Keratinocyte (primary cell): ENCODE measurements around the gene TBCC.

Experiments used
- CTCF ChIP-seq, 3 experiments: IDR thresholded peaks in 1 of 3; conservative IDR thresholded peaks in 1 of 3; optimal IDR thresholded peaks in 1 of 3; 2 replicates in 2 of 3; 3 replicates in 1 of 3; pipeline versions ENCODE3 to v1.5.1; 2011; ENCODE audit warnings: low read length in 3 of 3, mild to moderate bottlenecking in 3 of 3, moderate library complexity in 2 of 3, control low read depth in 1 of 3, inconsistent platforms in 1 of 3; ENCODE audit not compliant: insufficient read depth in 2 of 3; ENCODE audit errors: extremely low read depth in 1 of 3
- EZH2 ChIP-seq: IDR thresholded peaks from one replicate; pipeline ENCODE4 v1.6.1; 2012; ENCODE audit warnings: inconsistent platforms, mild to moderate bottlenecking, low read length, moderate library complexity

GRCh38 chr6:42762950-42763349, 17.0 kb upstream of the TBCC start:
- no peak for TF ChIP-seq EZH2
- TF ChIP-seq CTCF (optimal IDR thresholded peaks at IDR 0.05 in 1 of 3, IDR thresholded peaks at IDR 0.05 in 1 of 3, conservative IDR thresholded peaks at IDR 0.05 in 1 of 3; ENCODE audit: extremely low read depth in 1 of 3, insufficient read depth in 2 of 3, low read length in 3 of 3) = no peak
